ENCODE measurements around the gene DGKZ.

DNA sequence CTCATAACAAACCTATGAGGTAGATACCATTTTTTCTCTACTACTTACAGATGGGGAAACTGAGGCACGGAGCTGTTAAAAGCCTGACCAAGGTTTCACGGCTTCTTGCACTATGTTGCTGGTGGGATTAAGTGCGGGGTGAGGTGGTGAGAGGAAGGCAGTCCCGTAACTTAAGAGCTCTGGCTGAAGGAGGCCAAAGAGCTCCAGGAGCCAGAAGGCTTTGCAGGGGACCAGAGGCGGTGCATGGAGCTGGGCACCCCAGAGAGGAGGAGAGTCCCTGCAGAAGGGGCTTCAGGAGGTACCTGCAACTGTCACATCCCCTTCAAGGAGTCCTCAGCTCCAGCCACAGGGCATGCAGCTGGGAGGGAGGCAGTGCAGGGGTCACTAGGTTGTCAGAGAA lies 40.2 kb downstream of the DGKZ start:
- TF ChIP-seq, protein P1, sequence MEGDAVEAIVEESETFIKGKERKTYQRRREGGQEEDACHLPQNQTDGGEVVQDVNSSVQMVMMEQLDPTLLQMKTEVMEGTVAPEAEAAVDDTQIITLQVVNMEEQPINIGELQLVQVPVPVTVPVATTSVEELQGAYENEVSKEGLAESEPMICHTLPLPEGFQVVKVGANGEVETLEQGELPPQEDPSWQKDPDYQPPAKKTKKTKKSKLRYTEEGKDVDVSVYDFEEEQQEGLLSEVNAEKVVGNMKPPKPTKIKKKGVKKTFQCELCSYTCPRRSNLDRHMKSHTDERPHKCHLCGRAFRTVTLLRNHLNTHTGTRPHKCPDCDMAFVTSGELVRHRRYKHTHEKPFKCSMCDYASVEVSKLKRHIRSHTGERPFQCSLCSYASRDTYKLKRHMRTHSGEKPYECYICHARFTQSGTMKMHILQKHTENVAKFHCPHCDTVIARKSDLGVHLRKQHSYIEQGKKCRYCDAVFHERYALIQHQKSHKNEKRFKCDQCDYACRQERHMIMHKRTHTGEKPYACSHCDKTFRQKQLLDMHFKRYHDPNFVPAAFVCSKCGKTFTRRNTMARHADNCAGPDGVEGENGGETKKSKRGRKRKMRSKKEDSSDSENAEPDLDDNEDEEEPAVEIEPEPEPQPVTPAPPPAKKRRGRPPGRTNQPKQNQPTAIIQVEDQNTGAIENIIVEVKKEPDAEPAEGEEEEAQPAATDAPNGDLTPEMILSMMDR (IDR thresholded peaks at IDR 0.05), result no peak
- TF ChIP-seq POLR2A (IDR thresholded peaks at IDR 0.05), result no peak

Measured in lower leg skin (tissue), 3 donors.